DMS 273 (cell line): ENCODE data around the gene OPTC.
A peak's percentile ranks its signal among the peaks of the same experiment; 100 is the strongest.

Experiments
- DNase-seq: peaks from one replicate; lab custom pipeline; 2025; ENCODE audit not compliant: unreplicated experiment; lab: John Stamatoyannopoulos, UW

The OPTC gene

DNA sequence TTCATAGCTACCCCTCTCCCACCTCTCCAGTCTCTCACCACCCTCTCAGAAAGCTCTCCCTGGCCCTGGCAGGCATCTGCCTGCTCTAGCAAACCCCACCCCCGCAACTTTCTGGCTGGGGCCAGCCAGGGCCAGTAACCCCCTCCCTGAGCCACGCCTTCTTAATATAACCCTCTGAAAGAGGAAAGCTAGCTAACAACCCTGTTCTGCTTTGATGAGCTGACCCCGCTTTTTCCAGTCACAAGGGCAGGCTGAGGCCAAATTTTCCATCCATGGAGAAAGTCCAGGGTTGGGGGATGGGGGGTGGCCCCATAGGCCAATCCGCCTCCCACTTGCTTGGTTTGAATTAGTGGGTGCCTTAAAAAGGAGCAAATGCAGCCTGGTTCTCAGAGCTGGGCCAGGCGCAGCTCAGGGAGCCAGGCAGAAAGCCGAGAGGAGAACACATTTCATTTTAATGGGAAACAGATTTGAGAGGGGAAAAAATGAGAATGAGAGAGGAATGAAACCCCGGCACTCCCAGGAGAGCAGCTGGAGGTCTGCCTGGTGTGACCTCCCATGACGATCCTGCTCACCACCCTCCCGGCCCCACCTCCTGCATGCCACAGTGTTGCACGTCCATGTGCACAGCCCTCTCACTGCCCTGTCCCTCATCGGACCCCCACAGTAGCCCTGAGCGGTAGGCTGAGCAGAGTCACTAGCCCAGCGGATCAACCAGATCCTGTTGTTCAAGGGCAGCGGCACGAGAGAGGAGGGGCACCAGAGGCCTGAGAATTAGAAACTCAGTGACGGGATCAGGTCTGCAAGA lies 62.3 kb downstream of the OPTC start:
- DNase-seq: peak; percentile 27

GRCh38 chr1:203557390-203557789 lies 63.4 kb downstream of the OPTC start:
- no peak for DNase-seq

- DNase-seq: no peak
Measured at GRCh38 chr1:203558064-203558760, 64.3 kb downstream of the OPTC start.
